ENCODE measurements around the gene PRRC2A.
"Not testable (repeated sequence)": the region's sequence is repeated elsewhere in the genome, so short reads cannot be mapped to it uniquely, and the experiment has no call there.

The PRRC2A gene

DNA sequence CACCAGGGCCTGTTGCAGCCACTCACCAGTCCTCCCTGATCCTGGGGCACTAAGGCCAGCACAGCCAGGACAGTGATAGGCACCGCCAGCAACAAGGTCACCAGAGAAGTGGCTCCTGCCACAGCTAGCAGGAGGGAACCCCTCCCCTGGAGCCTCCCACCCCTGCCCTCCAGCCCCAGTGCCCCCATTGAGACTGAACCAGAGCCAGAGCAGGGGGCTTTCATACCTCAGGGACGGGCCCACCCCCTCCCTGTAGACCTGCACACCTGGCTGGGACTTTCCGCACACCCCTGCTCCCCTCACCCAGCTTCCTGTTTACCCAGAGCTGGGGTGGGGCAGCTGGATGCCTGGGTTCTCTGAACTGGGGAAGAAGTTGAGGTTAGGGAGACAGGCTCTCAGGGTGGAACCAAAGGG is 38.3 kb upstream of the PRRC2A start, which contains the start of gene LTB:
Gene LTB, minus strand, starts transcription at position 195 of the 414 bp plus-strand sequence. Its CDS starts 7 bp downstream, at position 188.
- in situ Hi-C loops (cut with HindIII; ENCODE audit: low sequenced_read_pairs) = loop anchor here (5.0 kb wide), 2 partner anchors 35 to 40 kb away; partner anchors contain the start of genes AIF1 and DDX39B

DNA sequence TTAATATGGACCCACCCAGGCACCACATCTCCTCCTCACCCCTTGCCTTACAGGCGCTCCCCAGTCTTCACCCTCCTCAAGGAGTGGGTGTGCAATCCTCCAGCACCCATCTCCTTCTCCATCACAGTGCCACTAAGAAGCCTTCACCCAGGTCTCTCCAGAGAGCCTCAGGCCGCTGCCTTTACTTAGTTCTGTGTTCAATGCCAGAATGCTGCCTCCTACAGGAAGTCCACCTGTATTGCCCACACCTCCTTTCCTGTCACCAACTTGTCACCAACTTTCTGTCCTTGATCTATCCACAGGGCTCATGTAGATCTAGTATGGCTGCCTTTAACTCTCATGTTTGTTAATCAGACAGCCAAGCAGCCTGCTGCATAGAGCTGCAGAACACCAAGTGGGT is 35.0 kb upstream of the PRRC2A start:
- in situ Hi-C loops (cut with HindIII; ENCODE audit: low sequenced_read_pairs) = no loop called here

DNA sequence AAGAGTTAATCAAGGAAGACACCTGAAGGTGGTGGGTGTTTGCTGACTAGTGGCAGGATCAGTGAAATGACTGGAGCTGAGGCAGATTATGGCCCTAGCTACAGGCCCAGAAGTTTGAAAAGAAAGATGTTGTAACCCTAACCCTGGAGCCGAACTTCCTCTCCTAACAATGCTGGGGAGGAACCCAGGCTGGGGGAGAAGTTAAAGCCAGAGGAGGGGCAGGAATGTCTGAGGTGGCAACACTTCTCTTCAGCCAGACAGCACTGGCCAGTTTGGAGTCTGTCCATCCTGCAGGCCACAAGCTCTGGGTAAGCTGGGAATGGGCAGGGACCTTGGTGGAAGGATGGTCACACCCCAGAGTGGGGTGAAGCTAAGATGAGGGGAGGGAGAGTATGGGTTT is 34.5 kb upstream of the PRRC2A start, which contains the start of gene LST1:
Gene LST1, plus strand, starts transcription at position 270 of the 400 bp plus-strand sequence. CDS start 1,023 bp downstream, outside the sequence.
- in situ Hi-C loops (cut with HindIII; ENCODE audit: low sequenced_read_pairs) = no loop called here

DNA sequence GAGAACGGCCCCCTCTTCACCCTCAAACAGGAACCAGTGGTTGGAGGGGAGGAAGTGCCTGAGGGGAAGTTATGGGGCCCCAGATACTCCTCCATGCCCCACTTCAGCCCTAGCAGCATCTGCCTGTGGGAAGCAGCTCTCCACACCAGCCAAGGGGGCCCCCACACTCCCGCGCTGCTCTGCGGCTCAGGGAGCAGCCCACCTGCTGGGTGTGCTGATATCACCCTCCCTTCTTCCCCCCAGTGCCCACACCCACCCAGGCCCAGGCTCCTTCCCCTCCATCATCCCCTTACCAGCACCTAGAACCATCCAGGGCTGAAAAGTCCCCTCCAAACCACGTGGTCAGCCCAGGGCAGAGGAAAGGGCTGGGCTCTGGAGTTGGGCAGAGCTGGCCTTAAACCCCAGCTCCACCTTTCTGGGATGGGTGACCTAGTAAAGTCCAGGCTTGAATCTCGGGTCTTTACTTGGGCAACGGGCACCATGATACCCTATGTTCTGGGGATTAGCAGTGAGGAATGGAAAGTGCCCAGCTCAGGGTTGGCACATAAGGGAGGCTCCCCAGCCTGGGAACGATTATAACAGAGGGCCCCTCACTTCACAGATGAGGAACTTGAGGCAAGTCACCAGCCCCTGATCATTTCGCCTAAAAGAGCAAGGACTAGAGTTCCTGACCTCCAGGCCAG is 33.8 kb upstream of the PRRC2A start:
- in situ Hi-C loops (cut with HindIII; ENCODE audit: low sequenced_read_pairs) = no loop called here

DNA sequence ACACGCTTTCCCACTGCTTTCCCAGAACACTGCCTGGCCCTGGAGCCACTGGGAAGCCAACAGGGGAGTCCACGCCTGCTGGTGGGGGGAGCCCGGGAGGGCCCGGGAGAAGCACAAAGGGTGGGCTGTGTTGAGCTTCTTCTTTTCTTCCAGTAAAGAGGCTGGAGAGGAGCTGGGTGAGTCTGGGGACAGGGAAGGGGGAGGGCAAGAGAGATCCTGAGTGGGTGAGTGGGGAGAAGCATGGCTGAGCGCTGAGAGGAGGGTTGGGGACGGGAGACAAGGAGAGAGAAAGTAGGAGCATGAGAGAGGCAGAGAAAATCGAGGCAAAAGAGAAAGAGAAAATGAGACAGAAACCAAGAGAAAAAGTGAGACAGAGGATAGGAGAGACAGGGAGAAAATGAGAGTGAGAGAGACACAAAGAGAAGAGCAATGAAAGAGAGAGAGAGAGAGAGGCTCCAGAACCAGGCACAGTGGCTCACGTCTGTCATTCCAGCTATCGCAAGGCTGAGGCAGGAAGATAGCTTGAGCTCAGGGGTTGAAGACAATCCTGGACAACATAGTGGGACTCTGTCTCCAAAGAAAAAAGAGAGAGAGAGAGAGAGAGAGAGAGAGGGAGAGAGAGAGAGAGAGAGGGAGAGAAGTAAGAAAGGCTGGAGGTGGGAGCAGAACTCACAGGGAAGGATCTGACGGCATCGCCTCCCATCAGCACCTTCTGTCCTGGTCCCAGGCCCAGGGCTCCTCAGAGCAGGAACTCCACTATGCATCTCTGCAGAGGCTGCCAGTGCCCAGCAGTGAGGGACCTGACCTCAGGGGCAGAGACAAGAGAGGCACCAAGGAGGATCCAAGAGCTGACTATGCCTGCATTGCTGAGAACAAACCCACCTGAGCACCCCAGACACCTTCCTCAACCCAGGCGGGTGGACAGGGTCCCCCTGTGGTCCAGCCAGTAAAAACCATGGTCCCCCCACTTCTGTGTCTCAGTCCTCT is 32.4 kb upstream of the PRRC2A start:
- in situ Hi-C loops (cut with HindIII; ENCODE audit: low sequenced_read_pairs) = no loop called here

DNA sequence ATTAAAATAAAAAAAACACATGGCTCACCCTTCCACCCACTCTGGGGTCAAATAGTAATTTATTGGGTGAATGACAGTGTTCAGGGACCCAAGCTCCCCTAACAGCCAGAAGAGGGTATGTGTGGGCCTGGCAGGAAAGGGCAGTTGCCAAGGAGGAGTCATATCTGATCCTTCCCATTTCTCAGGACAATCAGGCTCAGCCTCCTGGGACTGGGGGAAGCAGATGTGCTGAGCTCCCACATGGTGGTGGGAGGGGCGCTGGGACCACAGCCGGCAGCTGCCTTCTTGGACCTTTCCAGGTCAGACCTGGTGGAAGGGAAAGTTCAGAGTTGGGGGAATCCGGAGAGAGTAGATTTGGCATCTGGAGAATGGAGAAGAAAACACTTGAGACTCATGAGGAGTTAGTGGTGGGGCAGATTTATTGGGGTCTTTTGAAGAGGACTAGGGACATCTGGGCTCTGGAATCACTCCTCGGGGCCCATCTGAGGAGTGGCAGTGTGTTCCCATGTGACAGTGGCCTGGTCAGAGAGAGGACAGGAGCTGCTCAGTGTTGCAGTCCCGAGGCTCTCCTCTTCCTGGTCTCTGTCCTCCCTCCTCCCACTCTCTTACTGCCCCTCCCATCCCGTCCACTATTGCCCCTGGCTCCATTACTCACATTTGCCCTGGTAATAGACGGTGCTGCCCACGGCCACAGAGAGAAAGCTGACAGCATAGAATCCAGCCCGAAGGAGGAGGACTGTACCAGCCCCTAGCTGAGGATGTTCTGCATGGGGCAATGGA is 31.5 kb upstream of the PRRC2A start:
- in situ Hi-C loops (cut with HindIII; ENCODE audit: low sequenced_read_pairs) = no loop called here

DNA sequence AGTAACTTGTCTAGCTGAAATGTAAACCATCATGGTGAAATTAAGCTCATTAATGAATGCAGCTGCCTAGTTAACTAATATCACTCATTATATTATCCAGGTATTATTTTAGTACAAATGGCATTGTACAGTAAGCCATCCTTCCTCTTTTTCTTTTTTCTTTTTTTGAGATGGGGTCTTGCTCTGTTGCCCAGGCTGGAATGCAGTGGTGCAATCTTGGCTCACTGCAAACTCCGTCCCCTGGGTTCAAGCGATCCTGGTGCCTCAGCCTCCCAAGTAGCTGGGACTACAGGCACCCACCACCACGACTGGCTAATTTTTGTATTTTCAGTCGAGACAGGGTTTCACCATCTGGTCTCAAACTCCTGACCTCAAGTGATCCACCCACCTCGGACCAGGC is 29.8 kb upstream of the PRRC2A start:
- in situ Hi-C loops (cut with HindIII; ENCODE audit: low sequenced_read_pairs) = not testable (repeated sequence)

DNA sequence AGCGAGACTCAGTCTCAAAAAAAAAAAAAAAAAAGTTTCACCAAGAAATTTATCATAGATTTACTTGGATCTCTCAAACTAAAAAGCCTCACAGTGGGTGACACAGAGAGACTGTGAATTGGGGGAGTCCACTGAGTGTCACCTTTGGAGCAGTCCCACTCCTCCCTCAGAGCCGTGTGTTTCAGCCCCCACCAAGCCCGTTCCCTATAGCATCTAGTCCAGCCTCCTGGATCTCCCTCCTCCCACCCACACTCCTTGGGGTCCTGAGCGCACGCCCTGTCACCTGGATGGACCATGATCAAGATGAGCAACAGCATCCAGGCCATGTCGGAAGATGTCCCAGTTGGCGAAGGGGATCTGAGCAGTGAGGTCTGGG is 28.1 kb upstream of the PRRC2A start:
- in situ Hi-C loops (cut with HindIII; ENCODE audit: low sequenced_read_pairs) = no loop called here

DNA sequence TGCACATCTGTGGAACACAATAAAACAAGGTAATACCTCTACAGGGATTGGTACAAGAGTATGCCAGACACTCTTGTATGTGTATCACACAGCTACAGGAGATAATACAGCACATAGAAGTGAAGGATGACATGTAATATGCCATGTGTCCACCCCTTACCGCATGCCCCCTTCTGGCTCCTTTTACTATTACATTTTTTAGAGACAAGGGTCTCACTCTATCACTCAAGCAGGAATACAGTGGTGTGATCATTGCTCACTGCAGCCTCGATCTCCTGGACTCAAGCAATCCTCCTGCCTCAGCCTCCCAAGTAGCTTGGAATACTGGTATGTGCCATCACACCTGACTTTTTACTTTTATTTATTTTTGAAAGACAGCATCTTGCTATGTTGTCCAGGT is 23.5 kb upstream of the PRRC2A start:
- in situ Hi-C loops (cut with HindIII; ENCODE audit: low sequenced_read_pairs) = no loop called here

DNA sequence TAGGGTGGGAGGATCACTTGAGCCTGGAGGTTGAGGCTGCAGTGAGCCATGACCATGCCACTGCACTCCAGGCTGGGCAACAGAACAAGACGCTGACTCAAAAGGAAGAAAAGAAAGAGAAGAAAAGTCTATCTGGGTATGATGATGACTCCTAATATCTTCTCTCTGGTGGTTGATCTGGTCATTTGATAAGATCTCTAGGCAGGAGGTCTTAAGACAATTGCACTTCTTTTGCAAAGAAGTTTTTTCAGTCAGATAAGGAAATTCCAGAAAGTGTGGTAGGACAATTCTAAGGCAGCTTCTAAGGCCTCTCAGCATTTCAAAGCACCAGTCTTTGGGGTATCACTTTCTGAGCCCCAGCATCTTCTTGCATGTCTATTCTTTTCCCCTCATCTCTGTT is 13.2 kb upstream of the PRRC2A start:
- in situ Hi-C loops (cut with HindIII; ENCODE audit: low sequenced_read_pairs) = no loop called here

DNA sequence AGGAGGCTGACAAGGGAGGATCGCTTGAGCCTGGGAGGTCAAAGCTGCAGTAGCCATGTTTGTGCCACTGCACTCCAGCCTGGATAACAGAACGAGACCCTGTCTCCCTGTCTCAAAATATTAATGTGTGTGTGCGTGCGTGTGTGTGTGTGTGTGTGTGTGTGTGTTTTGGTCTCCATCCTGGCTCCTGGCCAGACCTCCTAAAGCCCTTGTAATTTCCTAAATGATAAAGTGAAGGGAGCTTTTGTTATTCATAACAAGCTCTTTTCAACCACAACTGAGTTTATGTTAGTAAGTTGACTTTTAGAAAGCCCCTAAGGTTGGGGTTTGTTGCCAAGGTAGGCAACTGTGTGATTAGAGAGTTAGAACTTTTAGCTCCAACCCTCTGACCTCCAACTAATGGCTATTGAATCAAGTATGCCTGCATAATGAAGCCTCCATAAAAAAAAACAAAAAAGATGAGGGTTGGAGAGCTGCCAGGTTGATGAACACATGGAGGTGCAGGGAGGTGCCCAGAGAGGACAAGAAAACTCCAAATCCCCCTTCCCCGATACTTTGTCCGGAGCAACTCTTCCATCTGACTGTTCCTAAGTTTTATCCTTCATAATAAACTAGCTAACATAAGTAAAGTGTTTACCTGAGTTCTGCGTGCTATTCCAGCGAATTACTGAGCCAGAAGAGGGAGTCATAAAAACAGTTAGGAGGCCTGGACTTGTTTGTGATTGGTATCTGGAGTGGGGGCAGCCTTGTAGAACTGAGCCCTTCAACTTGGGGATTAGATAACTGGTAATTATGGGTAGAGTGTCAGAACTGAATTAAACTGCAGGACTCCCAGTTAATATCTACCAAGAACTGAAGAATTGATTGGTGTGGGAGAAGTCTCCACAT is 10.8 kb upstream of the PRRC2A start:
- in situ Hi-C loops (cut with HindIII; ENCODE audit: low sequenced_read_pairs) = no loop called here

DNA sequence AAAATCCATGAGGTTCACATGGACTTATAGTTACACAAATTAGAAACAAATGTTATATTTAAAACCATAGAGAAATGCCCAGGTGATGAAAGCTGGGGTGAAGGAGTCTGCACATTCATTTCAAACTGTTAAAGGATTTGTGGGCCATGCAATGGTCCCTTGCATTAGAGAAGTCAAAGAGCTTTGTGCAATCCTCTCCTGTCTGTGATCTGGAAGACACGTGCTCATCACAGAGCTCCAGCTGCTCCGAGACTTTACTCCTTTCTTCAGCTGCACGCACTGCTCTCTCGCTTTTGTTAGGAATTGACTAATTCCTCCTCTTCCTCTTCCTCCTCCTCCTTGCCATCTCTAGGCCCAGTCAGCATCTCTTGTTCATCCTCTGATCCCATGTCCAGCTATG is 9.5 kb upstream of the PRRC2A start:
- in situ Hi-C loops (cut with HindIII; ENCODE audit: low sequenced_read_pairs) = no loop called here

DNA sequence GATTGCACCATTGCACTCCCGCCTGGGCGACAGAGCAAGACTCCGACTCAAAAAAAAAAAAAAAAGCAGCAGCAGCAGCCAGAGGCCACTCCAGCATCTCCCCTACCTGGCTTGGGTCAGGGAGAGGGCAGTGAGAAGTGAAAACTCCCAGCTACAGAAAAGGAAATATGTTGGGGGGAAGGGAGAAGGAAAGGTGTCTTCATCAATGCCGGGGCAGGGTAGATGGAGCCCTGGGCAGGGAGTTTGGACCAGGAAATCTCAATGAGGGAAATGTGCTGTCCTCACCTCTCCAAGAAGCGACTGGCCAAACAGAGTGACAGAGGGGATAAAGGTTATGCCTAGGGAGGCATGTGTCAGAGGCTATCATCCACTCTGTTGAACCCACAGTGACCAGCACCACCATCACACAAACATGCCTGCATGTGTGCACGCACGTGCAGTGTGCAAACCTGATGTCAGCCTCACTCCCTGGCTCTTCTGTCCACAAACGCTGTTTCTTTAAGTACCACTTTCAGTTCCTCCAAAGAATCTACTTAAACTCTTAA is 6.4 kb upstream of the PRRC2A start:
- in situ Hi-C loops (cut with HindIII; ENCODE audit: low sequenced_read_pairs) = no loop called here

DNA sequence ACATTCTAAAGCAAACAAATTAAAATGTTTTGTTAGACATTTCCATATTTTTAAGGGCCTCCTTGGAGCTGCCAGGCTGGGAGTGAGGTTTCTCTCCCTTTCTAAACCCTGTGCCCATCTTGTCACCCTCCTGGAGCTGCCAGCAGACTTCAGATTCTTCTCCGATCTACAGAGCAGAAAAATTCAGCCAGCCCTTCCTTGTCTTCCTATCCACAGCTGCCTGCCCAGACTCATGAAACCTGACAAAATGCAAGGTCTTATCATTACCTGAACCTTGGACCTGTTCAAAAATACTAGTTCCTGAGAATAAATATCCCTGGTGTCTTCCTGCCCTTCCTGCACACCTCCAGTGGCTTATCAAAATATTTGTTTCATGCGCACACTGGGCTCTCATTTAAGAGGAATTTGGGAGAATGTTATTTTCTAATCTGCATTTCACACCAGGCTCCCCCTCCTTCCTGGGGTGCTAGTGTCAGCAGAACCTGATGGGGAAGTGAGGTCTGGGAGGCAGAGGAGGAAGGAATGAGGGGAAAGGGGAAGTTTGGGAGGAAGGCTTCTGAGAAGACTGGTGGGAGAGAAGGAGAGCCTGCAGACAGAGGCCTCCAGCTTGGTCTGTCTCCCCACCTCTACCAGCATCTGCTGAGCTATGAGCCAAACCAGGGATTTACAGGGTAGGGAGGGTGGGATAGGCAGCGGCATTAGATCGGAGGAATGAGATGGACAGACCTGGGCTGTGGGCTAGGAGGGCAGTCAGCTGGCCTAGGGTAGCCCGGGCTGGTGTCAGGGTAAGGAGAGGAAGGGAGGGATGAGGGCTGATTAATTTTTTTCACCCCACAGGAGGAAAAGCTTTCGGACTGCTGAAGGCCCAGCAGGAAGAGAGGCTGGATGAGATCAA is 5.6 kb upstream of the PRRC2A start, which contains the start of gene AIF1:
Gene AIF1, plus strand, starts transcription at position 551 of the 895 bp plus-strand sequence. Its CDS starts 96 bp downstream, at position 647.
- in situ Hi-C loops (cut with HindIII; ENCODE audit: low sequenced_read_pairs) = loop anchor here (5.0 kb wide), 2 partner anchors 33 to 73 kb away; partner anchors contain the start of genes DDX39B and LTB

DNA sequence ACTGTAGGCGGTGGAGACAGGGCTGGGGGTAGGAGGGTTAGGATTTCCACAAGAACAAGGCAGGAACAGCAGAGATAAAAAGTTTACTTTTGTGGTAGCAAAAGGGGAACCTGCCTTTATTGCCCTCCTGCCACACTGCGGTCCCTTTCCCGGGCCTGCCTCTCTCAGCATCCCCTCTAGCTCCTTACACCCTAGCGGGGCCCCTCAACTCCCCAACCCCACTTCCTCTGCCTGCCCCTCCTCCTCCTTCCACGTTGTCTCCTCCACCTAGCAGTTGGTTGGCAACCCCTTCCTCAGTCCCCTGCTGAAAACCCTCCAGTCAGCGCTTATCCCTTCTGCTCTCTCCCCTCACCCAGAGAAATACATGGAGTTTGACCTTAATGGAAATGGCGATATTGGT is 4.8 kb upstream of the PRRC2A start:
- in situ Hi-C loops (cut with HindIII; ENCODE audit: low sequenced_read_pairs) = loop anchor here (5.0 kb wide), 2 partner anchors 33 to 73 kb away; partner anchors contain the start of genes DDX39B and LTB

DNA sequence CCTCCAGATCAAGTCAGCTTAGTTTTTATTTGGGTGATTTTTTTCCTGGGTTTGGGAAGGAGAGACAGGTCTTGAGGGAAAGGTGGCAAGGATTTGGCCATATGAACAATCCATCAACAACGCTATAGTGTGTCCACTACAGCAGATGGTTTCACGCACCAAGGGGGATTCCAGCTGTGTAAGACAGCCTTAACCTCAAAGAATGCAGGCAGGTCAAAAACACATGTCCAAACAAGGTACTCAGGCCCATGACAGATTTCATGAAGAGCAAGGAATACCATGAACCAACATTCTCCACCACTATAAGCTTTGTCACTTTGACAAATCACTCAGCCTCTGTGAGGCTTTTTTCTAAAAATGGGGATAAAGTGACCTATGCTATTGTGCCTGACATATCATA is 3.5 kb upstream of the PRRC2A start:
- in situ Hi-C loops (cut with HindIII; ENCODE audit: low sequenced_read_pairs) = loop anchor here (5.0 kb wide), 2 partner anchors 35 to 75 kb away; partner anchors contain the start of genes DDX39B and LTB

DNA sequence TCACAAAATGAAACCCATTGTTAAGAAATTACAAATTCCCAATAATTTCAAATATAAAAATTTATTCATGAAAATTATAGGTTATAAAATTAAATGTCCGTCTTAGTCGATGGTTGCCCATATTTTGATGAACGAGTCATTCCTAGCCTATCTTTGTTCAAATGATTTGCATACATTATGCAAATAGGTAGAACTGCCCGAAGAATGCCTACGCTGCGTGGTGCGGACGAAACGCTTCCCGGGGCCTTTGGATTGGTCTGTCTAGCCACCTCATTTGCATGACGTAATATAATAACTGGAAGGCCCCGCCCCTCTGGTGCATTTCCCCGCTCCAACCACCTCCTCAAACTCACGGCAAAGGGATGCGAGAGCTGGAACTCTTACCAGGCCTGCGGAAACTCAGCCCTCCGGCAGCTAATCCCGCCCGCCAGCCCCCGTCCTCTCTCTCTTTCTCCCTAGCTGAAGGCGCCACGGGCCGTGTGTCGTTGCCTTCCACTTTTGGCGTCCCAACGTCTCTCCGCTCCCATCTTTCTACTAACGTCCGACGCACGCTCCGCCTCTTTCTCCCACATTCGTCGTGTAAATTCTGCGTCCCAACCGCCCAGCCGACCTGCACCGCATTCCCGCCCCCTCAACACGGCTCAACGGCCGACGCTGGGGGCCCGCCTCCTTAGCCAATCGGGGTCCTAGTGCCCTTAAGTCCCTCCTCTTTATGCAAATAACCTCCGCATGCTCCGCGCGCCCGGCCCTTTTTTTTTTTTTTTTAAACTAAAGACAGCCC is 520 bp upstream of the PRRC2A start:
- in situ Hi-C loops (cut with HindIII; ENCODE audit: low sequenced_read_pairs) = loop anchor here (5.0 kb wide), 2 partner anchors 38 to 78 kb away; partner anchors contain the start of genes DDX39B and LTB
